Endothelial cell of umbilical vein (primary cell): ENCODE measurements around the gene EVA1A. TPM values are rescaled to one million over a fixed set of nuclear protein-coding genes. Genes with fewer than 3 reads are reported as not detected.

Experiments used
- BruUV-seq: library from RNA; stranded (reverse); fragments of 400-500 nt; replicated peaks from 2 replicates; lab custom pipeline; 2021; lab: Mats Ljungman, UMichigan
- CTCF ChIA-PET: fragments of 300-600, 350-600 bp; sonication (Branson Sonifier 250); formaldehyde crosslinking; loops from one replicate; lab custom pipeline; 2021; ENCODE audit warnings: antibody characterized with exemption, inconsistent platforms; lab: Charles Lee
- POLR2A ChIA-PET: fragments of 300-600, 350-600 bp; sonication (Branson Sonifier 250); formaldehyde crosslinking; loops from one replicate; lab custom pipeline; 2021; ENCODE audit warnings: antibody characterized with exemption, inconsistent platforms; lab: Charles Lee
- DNase-seq: peaks from one replicate; pipeline ENCODE4 v3.0.0-alpha.2; 2011; ENCODE audit warnings: low read depth, low spot score
- FAIRE-seq: peaks from 2 replicates; lab custom pipeline; 2011; peaks lifted over from hg19 to GRCh38; lab: Jason Lieb, UNC
- H2AFZ ChIP-seq: 2 replicates; pipeline ENCODE4 v1.6.0; 2012; ENCODE audit warnings: low read depth, low read length, control low read depth, inconsistent platforms
- H3K27ac ChIP-seq: 2 replicates; pipeline ENCODE4 v1.5.1; 2011; ENCODE audit warnings: low read depth, mild to moderate bottlenecking, control low read depth, low read length, moderate library complexity; ENCODE audit not compliant: insufficient read depth
- H3K27me3 ChIP-seq, 2 experiments: 2 replicates each; pipeline versions ENCODE4 v1.6.0 to v1.6.1; 2011; ENCODE audit warnings: low read length in 2 of 2, mixed read lengths in 1 of 2; ENCODE audit not compliant: control insufficient read depth in 2 of 2, insufficient read depth in 2 of 2
- H3K36me3 ChIP-seq, 2 experiments: 2 replicates in 1 of 2; 3 replicates in 1 of 2; pipeline ENCODE4 v1.5.1; 2011; ENCODE audit warnings: low read length in 2 of 2, mild to moderate bottlenecking in 1 of 2, moderate library complexity in 1 of 2; ENCODE audit not compliant: control insufficient read depth in 2 of 2, insufficient read depth in 2 of 2; ENCODE audit errors: extremely low read depth in 1 of 2
- H3K4me1 ChIP-seq: 3 replicates; pipeline ENCODE4 v1.5.1; 2011; ENCODE audit warnings: mild to moderate bottlenecking, low read length; ENCODE audit not compliant: control insufficient read depth, insufficient read depth; ENCODE audit errors: extremely low read depth
- H3K4me2 ChIP-seq: 2 replicates; pipeline ENCODE4 v1.6.1; 2011; ENCODE audit warnings: low read length, control low read depth, mixed read lengths; ENCODE audit not compliant: insufficient read depth
- H3K4me3 ChIP-seq, 3 experiments: fragments of 200-600 bp in 1 of 3; sonication (generic), shearing (Covaris generic) in 1 of 3; replicated peaks in 1 of 3; 2 replicates each; pipeline ENCODE4 v1.5.1; 2011 to 2016; ENCODE audit warnings: control low read depth in 3 of 3, low read length in 3 of 3, mild to moderate bottlenecking in 2 of 3, inconsistent platforms in 1 of 3, low read depth in 1 of 3, moderate library complexity in 1 of 3; ENCODE audit not compliant: insufficient read depth in 1 of 3
- H3K79me2 ChIP-seq: 2 replicates; pipeline ENCODE4 v1.6.0; 2012; ENCODE audit warnings: low read length, inconsistent platforms; ENCODE audit not compliant: control insufficient read depth, insufficient read depth
- H3K9ac ChIP-seq: replicated peaks from 2 replicates; pipeline ENCODE3; 2011; ENCODE audit warnings: low read length, control low read depth; ENCODE audit not compliant: insufficient read depth; ENCODE audit errors: extremely low read depth
- H3K9me1 ChIP-seq: replicated peaks from 3 replicates; pipeline ENCODE4 v1.6.0; 2011; ENCODE audit warnings: mild to moderate bottlenecking, low read length; ENCODE audit not compliant: control insufficient read depth, insufficient read depth; ENCODE audit errors: extremely low read depth
- H3K9me3 ChIP-seq: replicated peaks from 2 replicates; pipeline ENCODE4 v1.5.1; 2012; ENCODE audit warnings: low read length, inconsistent platforms; ENCODE audit not compliant: control insufficient read depth, insufficient read depth
- H4K20me1 ChIP-seq: replicated peaks from 2 replicates; pipeline ENCODE3; 2011; ENCODE audit warnings: mild to moderate bottlenecking, low read length; ENCODE audit not compliant: control insufficient read depth, insufficient read depth; ENCODE audit errors: extremely low read depth
- CTCF ChIP-seq, 2 donors: IDR thresholded peaks; 1 replicate in 1 of 2; 2 replicates in 1 of 2; pipeline ENCODE4 v1.5.1; 2011; ENCODE audit warnings: low read length in 2 of 2, mild to moderate bottlenecking in 2 of 2, moderate library complexity in 2 of 2, control low read depth in 1 of 2, inconsistent platforms in 1 of 2, low read depth in 1 of 2; ENCODE audit not compliant: insufficient read depth in 1 of 2; ENCODE audit errors: extremely low read depth in 1 of 2
- EZH2 ChIP-seq: IDR thresholded peaks from 2 replicates; pipeline ENCODE4 v1.6.1; 2012; ENCODE audit warnings: borderline replicate concordance, low read depth, mild to moderate bottlenecking, moderate library complexity, low read length, inconsistent platforms; ENCODE audit not compliant: severe bottlenecking
- FOS ChIP-seq: IDR thresholded peaks from 2 replicates; pipeline ENCODE4 v1.6.1; 2011; ENCODE audit warnings: mild to moderate bottlenecking, low read length, moderate library complexity, borderline replicate concordance; ENCODE audit not compliant: insufficient read depth
- GATA2 ChIP-seq: IDR thresholded peaks from 2 replicates; pipeline ENCODE4 v1.7.0; 2011; ENCODE audit warnings: low read depth, mild to moderate bottlenecking, moderate library complexity, mixed read lengths, low read length; ENCODE audit not compliant: insufficient read length, insufficient read depth
- JUN ChIP-seq: IDR thresholded peaks from 2 replicates; pipeline ENCODE4 v1.6.1; 2011; ENCODE audit warnings: borderline replicate concordance, low read depth; ENCODE audit not compliant: insufficient read length, insufficient read depth
- MYC ChIP-seq: IDR thresholded peaks from one replicate; pipeline ENCODE4 v1.6.1; 2011; ENCODE audit warnings: mild to moderate bottlenecking, low read depth, low read length
- POLR2A ChIP-seq: IDR thresholded peaks from 2 replicates; pipeline ENCODE4 v1.6.1; 2012; ENCODE audit warnings: low read depth, mild to moderate bottlenecking, control low read depth, low read length
- POLR2AphosphoS5 ChIP-seq: IDR thresholded peaks from 2 replicates; pipeline ENCODE4 v1.6.1; 2012; ENCODE audit warnings: low read depth, mild to moderate bottlenecking, control low read depth, low read length, moderate library complexity; ENCODE audit not compliant: insufficient read depth
- dilution Hi-C: fragments of 300-500 bp; cut with MboI; formaldehyde crosslinking; loops from one replicate; pipeline ENCODE4 v1.15.0; 2019; ENCODE audit warnings: low sequenced_read_pairs; ENCODE audit not compliant: extremely low pct_ligation_motif_present
- intact Hi-C: fragments of 100-400 bp; cut with micrococcal nuclease; formaldehyde crosslinking; loops from one replicate; pipeline ENCODE4 v1.10.0; 2022
- polyA plus RNA-seq, 4 experiments: library from polyadenylated mRNA; depleted of rRNA in 3 of 4; stranded (reverse) in 3 of 4; unstranded in 1 of 4; fragments of >200 nt; gene quantifications; 2 replicates each; pipeline versions ENCODE4 v1.2.1 to v1.2.3, GENCODE V29; 2011 to 2012; ENCODE audit warnings: missing spikeins in 1 of 4
- total RNA-seq: library from RNA; stranded (reverse); gene quantifications from 2 replicates; pipeline ENCODE4 v1.2.3, GENCODE V29; 2021
- TF ChIP-seq, protein P1 (sequence below): IDR thresholded peaks from 2 replicates; pipeline ENCODE4 v1.6.1; 2011; ENCODE audit not compliant: insufficient read depth, insufficient read length

The EVA1A gene
- total and polyA plus RNA-seq, 2 donors (not counting 3 experiments of a cell fraction or from before 2014, with no cell fraction given) = 52.6 to 66.5 TPM

DNA sequence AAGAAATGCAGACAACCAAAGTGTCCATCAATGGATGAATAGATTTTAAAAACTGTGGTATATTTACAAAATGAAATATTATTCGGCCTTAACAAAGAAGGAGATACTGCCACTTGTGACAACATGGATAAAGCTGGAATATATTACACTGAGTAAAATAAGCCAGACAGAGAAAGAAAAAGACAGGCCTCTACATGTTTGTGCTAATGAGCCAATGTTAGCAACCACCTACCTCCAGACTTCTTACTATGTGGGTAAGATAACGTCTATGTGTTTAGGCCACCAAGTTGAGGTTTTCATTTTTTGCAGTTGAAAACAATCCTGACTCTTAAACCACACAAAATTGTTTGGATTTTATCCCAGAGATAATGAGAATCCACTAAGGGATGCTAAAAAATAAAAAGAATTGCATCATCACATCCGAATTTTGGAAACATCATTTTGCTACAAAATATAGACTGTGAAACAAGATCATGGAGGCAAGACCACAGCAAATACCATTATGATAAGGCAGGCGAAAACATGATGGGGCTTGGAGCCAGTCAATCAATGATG lies 47.0 kb downstream of the EVA1A start:
- intact Hi-C loops = no loop called here
- dilution Hi-C loops = no loop called here
- BruUV-seq = no TSS peak
- CTCF ChIA-PET = no interaction called here
- TF ChIP-seq FOS = no peak
- TF ChIP-seq POLR2A = no peak
- TF ChIP-seq CTCF (IDR thresholded peaks at IDR 0.05; ENCODE audit: extremely low read depth in 1 of 2, insufficient read depth in 1 of 2, low read depth in 1 of 2, low read length in 2 of 2) = no peak
- TF ChIP-seq, protein P1, sequence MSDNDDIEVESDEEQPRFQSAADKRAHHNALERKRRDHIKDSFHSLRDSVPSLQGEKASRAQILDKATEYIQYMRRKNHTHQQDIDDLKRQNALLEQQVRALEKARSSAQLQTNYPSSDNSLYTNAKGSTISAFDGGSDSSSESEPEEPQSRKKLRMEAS = no peak
- no peak for TF ChIP-seq EZH2
- no peak for TF ChIP-seq JUN
- TF ChIP-seq POLR2AphosphoS5 = no peak
- no peak for TF ChIP-seq GATA2
- no peak for TF ChIP-seq MYC
- Histone ChIP-seq H3K27ac (no peak overlapping the region), H3K79me2 (peaks cover 3% of the 10 kb centered on the region), H3K4me2 (no peak overlapping the region), H3K9me3 (no peaks in the 10 kb centered on the region), H3K4me1 (no peaks in the 10 kb centered on the region), H3K27me3 (no peaks in the 10 kb centered on the region), H2AFZ (no peak overlapping the region), H3K9me1 (no peaks in the 10 kb centered on the region), H4K20me1 (no peaks in the 10 kb centered on the region), H3K36me3 (peaks cover 10 to 14% of the 10 kb centered on the region in 2 experiments), H3K4me3 (no peak overlapping the region), H3K9ac (no peak overlapping the region)
- DNase-seq = no peak
- no peak for FAIRE-seq
- POLR2A ChIA-PET = no interaction called here
